Mucosa of descending colon (tissue), 3 donors: ENCODE measurements around the gene KCNQ4. TPM values are rescaled to one million over a fixed set of nuclear protein-coding genes. Genes with fewer than 3 reads are reported as not detected.
A peak's percentile ranks its signal among the peaks of the same experiment; 100 is the strongest.

Experiments used
- ATAC-seq: fragments of 200-7000 bp; cut with Tn5 transposase; one replicate; pipeline ENCODE4 v1.9.1; 2020; ENCODE audit warnings: mild to moderate bottlenecking, moderate library complexity
- DNase-seq, 3 donors: peaks; one replicate each; pipeline ENCODE4 v3.0.0-alpha.2; 2020
- H3K36me3 ChIP-seq: fragments of 200-600 bp; one replicate; pipeline ENCODE4 v1.8.0; 2021; ENCODE audit warnings: low read depth, mild to moderate bottlenecking
- H3K4me1 ChIP-seq: fragments of 200-600 bp; one replicate; pipeline ENCODE4 v1.8.0; 2021; ENCODE audit warnings: low read depth, mild to moderate bottlenecking
- H3K4me3 ChIP-seq: fragments of 200-600 bp; one replicate; pipeline ENCODE4 v1.8.0; 2021; ENCODE audit warnings: mild to moderate bottlenecking
- H3K9me3 ChIP-seq: fragments of 200-600 bp; one replicate; pipeline ENCODE4 v1.8.0; 2021; ENCODE audit warnings: mild to moderate bottlenecking
- intact Hi-C, 2 donors: fragments of 100-400 bp; cut with DNase I in 1 of 2; cut with micrococcal nuclease in 1 of 2; formaldehyde crosslinking; loops; one replicate each; pipeline versions ENCODE4 v1.11.0 to v1.11.1; 2022; cut with DNase I, micrococcal nuclease
- total RNA-seq, 3 donors: library from RNA; stranded (reverse); fragmentation: NEBNext Ultra II Directional in 2 of 3; extraction: Animal tissue kit (Norgen Biotek cat#: 25700) in 2 of 3; gene quantifications; one replicate each; pipeline versions ENCODE4 v1.2.1 to v1.2.4, GENCODE V29; 2021 to 2023
- TF ChIP-seq, protein P1 (sequence below): fragments of 200-600 bp; IDR thresholded peaks from one replicate; pipeline ENCODE4 v1.8.0; 2022; ENCODE audit warnings: antibody characterized with exemption, mild to moderate bottlenecking
- donor health status: DM: no; HTN: no; CAD: no; lungs with moderate emphysema.
- donor health status: DM: no; HTN: no; CAD: no.
- donor health status: DM: no; HTN: yes; CAD: no.

Gene KCNQ4
- total RNA-seq, 3 donors from 2014 or later = 1.3 to 13.0 (median 2.3) TPM

- no peak overlapping the region for H3K4me3 ChIP-seq
- no peaks in the 10 kb centered on the region for H3K4me1 ChIP-seq
- DNase-seq = no peak
- intact Hi-C loops = no loop called here
- TF ChIP-seq, protein P1, sequence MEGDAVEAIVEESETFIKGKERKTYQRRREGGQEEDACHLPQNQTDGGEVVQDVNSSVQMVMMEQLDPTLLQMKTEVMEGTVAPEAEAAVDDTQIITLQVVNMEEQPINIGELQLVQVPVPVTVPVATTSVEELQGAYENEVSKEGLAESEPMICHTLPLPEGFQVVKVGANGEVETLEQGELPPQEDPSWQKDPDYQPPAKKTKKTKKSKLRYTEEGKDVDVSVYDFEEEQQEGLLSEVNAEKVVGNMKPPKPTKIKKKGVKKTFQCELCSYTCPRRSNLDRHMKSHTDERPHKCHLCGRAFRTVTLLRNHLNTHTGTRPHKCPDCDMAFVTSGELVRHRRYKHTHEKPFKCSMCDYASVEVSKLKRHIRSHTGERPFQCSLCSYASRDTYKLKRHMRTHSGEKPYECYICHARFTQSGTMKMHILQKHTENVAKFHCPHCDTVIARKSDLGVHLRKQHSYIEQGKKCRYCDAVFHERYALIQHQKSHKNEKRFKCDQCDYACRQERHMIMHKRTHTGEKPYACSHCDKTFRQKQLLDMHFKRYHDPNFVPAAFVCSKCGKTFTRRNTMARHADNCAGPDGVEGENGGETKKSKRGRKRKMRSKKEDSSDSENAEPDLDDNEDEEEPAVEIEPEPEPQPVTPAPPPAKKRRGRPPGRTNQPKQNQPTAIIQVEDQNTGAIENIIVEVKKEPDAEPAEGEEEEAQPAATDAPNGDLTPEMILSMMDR = no peak
- H3K36me3 ChIP-seq = no peaks in the 10 kb centered on the region
- no peak for ATAC-seq
- H3K9me3 ChIP-seq = peaks cover 3% of the 10 kb centered on the region
These were observed 90.4 kb downstream of the KCNQ4 start for GRCh38 chr1:40873863-40874472.

- Histone ChIP-seq H3K36me3 (no peaks in the 10 kb centered on the region), H3K9me3 (no peaks in the 10 kb centered on the region), H3K4me3 (no peak overlapping the region), H3K4me1 (no peaks in the 10 kb centered on the region)
- intact Hi-C loops = no loop called here
- DNase-seq = no peak
- no peak for ATAC-seq
- TF ChIP-seq, protein P1 = no peak
These were observed 92.8 kb downstream of the KCNQ4 start for GRCh38 chr1:40876436-40876761.

DNA sequence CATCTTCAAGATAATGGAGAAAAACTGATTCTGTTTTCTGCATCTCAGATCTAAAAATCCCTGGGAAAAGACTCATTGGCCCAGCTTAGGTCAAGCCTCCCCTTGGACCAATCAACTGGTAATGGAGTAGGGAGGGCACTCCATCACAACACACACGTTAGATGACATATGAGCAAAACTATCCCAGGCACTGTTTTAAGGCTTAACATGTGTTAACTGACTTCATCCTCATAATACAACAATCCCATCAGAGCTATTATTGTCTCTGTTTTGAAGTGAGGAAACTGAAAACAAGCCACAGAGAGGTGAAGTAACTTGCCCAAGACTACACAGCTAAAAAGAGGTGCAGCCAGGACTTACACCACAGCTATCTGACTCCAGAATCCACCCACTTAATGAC, 93.3 kb downstream of the KCNQ4 start:
- Histone ChIP-seq H3K4me1 (no peaks in the 10 kb centered on the region), H3K36me3 (no peaks in the 10 kb centered on the region), H3K9me3 (no peaks in the 10 kb centered on the region), H3K4me3 (no peak overlapping the region)
- intact Hi-C loops = no loop called here
- ATAC-seq (no peak), DNase-seq (no peak)
- TF ChIP-seq, protein P1 = no peak

GRCh38 chr1:40877698-40878097, 94.1 kb downstream of the KCNQ4 start:
- Histone ChIP-seq H3K9me3 (no peaks in the 10 kb centered on the region), H3K4me3 (no peak overlapping the region), H3K4me1 (no peaks in the 10 kb centered on the region), H3K36me3 (no peaks in the 10 kb centered on the region)
- TF ChIP-seq, protein P1 = no peak
- peak; percentile 17 for ATAC-seq
- no peak for DNase-seq
- intact Hi-C loops = no loop called here

- TF ChIP-seq, protein P1 = no peak
- Histone ChIP-seq H3K9me3 (no peaks in the 10 kb centered on the region), H3K4me3 (no peak overlapping the region), H3K36me3 (no peaks in the 10 kb centered on the region), H3K4me1 (peaks cover 2% of the 10 kb centered on the region)
- intact Hi-C loops = no loop called here
- ATAC-seq = no peak
- no peak for DNase-seq
These were observed 95.3 kb downstream of the KCNQ4 start for GRCh38 chr1:40878906-40879305.
